ENCODE data around the gene ASCC2. TPM values are rescaled to one million over a fixed set of nuclear protein-coding genes. Genes with fewer than 3 reads are reported as not detected.
A peak's percentile ranks its signal among the peaks of the same experiment; 100 is the strongest.

The ASCC2 gene
- total and polyA plus RNA-seq, 2 donors (not counting 3 experiments of a cell fraction or from before 2014, with no cell fraction given) = 43.6 to 60.7 TPM

DNA sequence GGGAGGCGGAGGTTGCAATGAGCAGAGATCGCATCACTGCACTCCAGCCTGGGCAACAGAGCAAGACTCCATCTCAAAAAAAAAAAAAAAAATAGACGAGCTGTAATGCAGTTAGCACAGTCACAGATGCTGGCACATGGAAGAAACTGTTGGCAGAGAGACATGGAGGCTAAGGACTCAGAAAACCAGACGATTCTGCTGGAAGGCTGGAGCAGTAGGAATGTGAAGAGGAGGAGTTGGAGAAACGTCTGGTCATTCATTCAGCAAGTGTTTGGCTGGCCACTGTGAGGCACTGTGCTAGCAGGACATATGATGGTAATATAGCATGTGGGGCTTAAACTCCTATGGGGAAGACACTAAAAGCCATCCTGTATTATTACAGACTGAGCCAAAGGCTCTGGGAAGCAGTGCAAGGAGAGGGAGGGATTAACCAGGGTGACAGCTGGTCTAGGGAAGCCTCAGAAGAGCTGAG, 65.9 kb downstream of the ASCC2 start:
- H3K36me3 ChIP-seq (ENCODE audit: control insufficient read depth in 2 of 2, extremely low read depth in 1 of 2, insufficient read depth in 2 of 2, low read length in 2 of 2) = peaks cover 0 to 4% of the 10 kb centered on the region in 2 experiments
- DNase-seq (ENCODE audit: low read depth, low spot score) = peak; percentile 31

More for the DNA sequence above, 65.9 kb downstream of the ASCC2 start:
- ChIA-PET POLR2A (no interaction called here), CTCF (interaction anchor here (1.1 to 2.5 kb wide), 3 partner anchors 10 to 233 kb away, joined by 3 to 27 read pairs (median 5); no protein-coding TSS in a partner anchor)
- Histone ChIP-seq H3K9ac (replicated peaks; ENCODE audit: extremely low read depth, insufficient read depth, low read length) (no peak overlapping the region), H3K9me1 (replicated peaks; ENCODE audit: control insufficient read depth, extremely low read depth, insufficient read depth, low read length) (no peaks in the 10 kb centered on the region), H2AFZ (ENCODE audit: low read depth, low read length) (no peak overlapping the region), H3K9me3 (replicated peaks; ENCODE audit: control insufficient read depth, insufficient read depth, low read length) (no peaks in the 10 kb centered on the region), H4K20me1 (replicated peaks; ENCODE audit: control insufficient read depth, extremely low read depth, insufficient read depth, low read length) (no peaks in the 10 kb centered on the region), H3K4me1 (ENCODE audit: control insufficient read depth, extremely low read depth, insufficient read depth, low read length) (peaks cover 6% of the 10 kb centered on the region), H3K27ac (ENCODE audit: insufficient read depth, low read depth, low read length) (no peak overlapping the region), H3K4me2 (ENCODE audit: insufficient read depth, low read length) (no peak overlapping the region), H3K4me3 (replicated peaks in 1 of 3; ENCODE audit: insufficient read depth in 1 of 3, low read depth in 1 of 3, low read length in 3 of 3) (no peak overlapping the region), H3K79me2 (ENCODE audit: control insufficient read depth, insufficient read depth, low read length) (peaks cover 15% of the 10 kb centered on the region), H3K27me3 (ENCODE audit: control insufficient read depth in 2 of 2, insufficient read depth in 2 of 2, low read length in 2 of 2) (no peaks in the 10 kb centered on the region)
- dilution Hi-C loops (cut with MboI; ENCODE audit: extremely low pct_ligation_motif_present, low sequenced_read_pairs) = no loop called here
- FAIRE-seq = peak; percentile 50
- intact Hi-C loops (cut with micrococcal nuclease) = loop anchor here (1.0 kb wide), 1 partner anchor 233 kb away; no protein-coding TSS in a partner anchor
- TF ChIP-seq EZH2 (IDR thresholded peaks at IDR 0.05; ENCODE audit: borderline replicate concordance, low read depth, low read length, severe bottlenecking) = no peak
- TF ChIP-seq MAX (IDR thresholded peaks at IDR 0.05; ENCODE audit: insufficient read depth, insufficient read length) = no peak
- peak; percentile 37 to 41 for TF ChIP-seq CTCF (IDR thresholded peaks at IDR 0.05; ENCODE audit: extremely low read depth in 1 of 2, insufficient read depth in 1 of 2, low read depth in 1 of 2, low read length in 2 of 2)
- no peak for TF ChIP-seq POLR2AphosphoS5 (IDR thresholded peaks at IDR 0.05; ENCODE audit: insufficient read depth, low read depth, low read length)
- TF ChIP-seq JUN (IDR thresholded peaks at IDR 0.05; ENCODE audit: borderline replicate concordance, insufficient read depth, insufficient read length, low read depth) = no peak
- BruUV-seq (replicated peaks) = no TSS peak

Measured in endothelial cell of umbilical vein (primary cell).